GM23248 (cell line): ENCODE data around the gene ATP6V0D1. TPM values are rescaled to one million over a fixed set of nuclear protein-coding genes. Genes with fewer than 3 reads are reported as not detected.

Source experiments
- DNase-seq: peaks from one replicate; pipeline ENCODE4 v3.0.0-alpha.2; 2015
- H2AFZ ChIP-seq: fragments of 200-600 bp; sonication (generic); 2 replicates; pipeline ENCODE4 v1.6.1; 2016; ENCODE audit warnings: antibody characterized with exemption
- H3F3A ChIP-seq: fragments of 200-600 bp; sonication (generic); 2 replicates; pipeline ENCODE4 v1.6.1; 2016; ENCODE audit warnings: mild to moderate bottlenecking, antibody characterized with exemption, mixed run types; ENCODE audit not compliant: insufficient read depth
- H3K27ac ChIP-seq: fragments of 200-600 bp; sonication (generic); 2 replicates; pipeline ENCODE4 v1.5.1; 2016; ENCODE audit warnings: mild to moderate bottlenecking
- H3K27me3 ChIP-seq: fragments of 200-600 bp; sonication (generic); replicated peaks from 2 replicates; pipeline ENCODE4 v1.6.1; 2016; ENCODE audit warnings: mild to moderate bottlenecking; ENCODE audit not compliant: insufficient read depth
- H3K36me3 ChIP-seq: fragments of 200-600 bp; sonication (generic); 2 replicates; pipeline ENCODE4 v1.6.1; 2016; ENCODE audit warnings: low read depth, mild to moderate bottlenecking
- H3K4me1 ChIP-seq: fragments of 200-600 bp; sonication (generic); 2 replicates; pipeline ENCODE4 v1.6.1; 2016; ENCODE audit warnings: mild to moderate bottlenecking; ENCODE audit not compliant: insufficient read depth
- H3K4me2 ChIP-seq: fragments of 200-600 bp; sonication (generic); one replicate; pipeline ENCODE4 v1.6.1; 2016; ENCODE audit warnings: mild to moderate bottlenecking; ENCODE audit not compliant: unreplicated experiment
- H3K4me3 ChIP-seq: fragments of 200-600 bp; sonication (generic); 2 replicates; pipeline ENCODE4 v1.5.1; 2016; ENCODE audit warnings: mild to moderate bottlenecking
- H3K79me2 ChIP-seq: fragments of 200-600 bp; sonication (generic); 2 replicates; pipeline ENCODE4 v1.6.1; 2016; ENCODE audit warnings: mild to moderate bottlenecking; ENCODE audit not compliant: insufficient read depth
- H3K9ac ChIP-seq: fragments of 200-600 bp; sonication (generic); 2 replicates; pipeline ENCODE4 v1.6.1; 2016; ENCODE audit warnings: mild to moderate bottlenecking
- H3K9me2 ChIP-seq: fragments of 200-600 bp; sonication (generic); 2 replicates; pipeline ENCODE4 v1.6.1; 2016; ENCODE audit warnings: mixed run types, mild to moderate bottlenecking, moderate library complexity; ENCODE audit not compliant: insufficient read depth
- H3K9me3 ChIP-seq: fragments of 200-600 bp; sonication (generic); one replicate; pipeline ENCODE4 v1.6.1; 2017; ENCODE audit warnings: low read depth
- H4K20me1 ChIP-seq: fragments of 200-600 bp; sonication (generic); 2 replicates; pipeline ENCODE4 v1.6.0; 2016; ENCODE audit not compliant: insufficient read depth
- EZH2 ChIP-seq: fragments of 200-600 bp; sonication (generic); IDR thresholded peaks from 2 replicates; pipeline ENCODE4 v1.6.1; 2018; ENCODE audit warnings: antibody characterized with exemption, mild to moderate bottlenecking; ENCODE audit not compliant: insufficient read depth, poor library complexity, severe bottlenecking
- EZH2phosphoT487 ChIP-seq: fragments of 200-600 bp; sonication (generic); IDR thresholded peaks from 2 replicates; pipeline ENCODE4 v1.6.1; 2018; ENCODE audit warnings: antibody characterized with exemption, moderate library complexity, mild to moderate bottlenecking, low read depth; ENCODE audit not compliant: insufficient read depth
- whole genome bisulfite sequencing, 2 experiments: methylation state at CpG; one replicate each; pipeline ENCODE4 v1.1.6; 2015 to 2017; ENCODE audit warnings: low lambda C conversion rate in 2 of 2, low coverage in 1 of 2; ENCODE audit errors: missing lambda C conversion rate in 2 of 2; 5-methylcytosine and 5-hydroxymethylcytosine counted together
- in situ Hi-C: fragments of 300-500 bp; cut with MboI; formaldehyde crosslinking; loops from 2 replicates; pipeline ENCODE4 v1.15.0; 2020
- polyA plus RNA-seq: library from polyadenylated mRNA; unstranded; fragments of >200 nt; fragmentation: Nextera tagmentation; extraction: Ambion mirVana; gene quantifications from 2 replicates; pipeline ENCODE4 v1.2.1, GENCODE V29; 2016
- total RNA-seq: library from RNA; depleted of rRNA; stranded (reverse); fragments of >200 nt; shearing (Covaris generic); gene quantifications from 2 replicates; pipeline ENCODE4 v1.2.3, GENCODE V29; 2014

The ATP6V0D1 gene
- total and polyA plus RNA-seq, 2 experiments from 2014 or later = 135 to 166 TPM

- no peaks in the 10 kb centered on the region for H4K20me1 ChIP-seq
- no peaks in the 10 kb centered on the region for H3K4me1 ChIP-seq
- no peak overlapping the region for H2AFZ ChIP-seq
- peaks cover under 1% of the 10 kb centered on the region; the same call in 1 of the 2 replicates for H3K36me3 ChIP-seq
- no peak for DNase-seq
- no peaks in the 10 kb centered on the region for H3K9me2 ChIP-seq
- no peaks in the 10 kb centered on the region; the same call in 1 of the 2 replicates for H3K27me3 ChIP-seq
- H3K27ac ChIP-seq = no peak overlapping the region
- in situ Hi-C loops = no loop called here
- no peaks in the 10 kb centered on the region for H3K79me2 ChIP-seq
- no peak overlapping the region for H3K4me2 ChIP-seq
- no peak overlapping the region for H3K9ac ChIP-seq
- H3K4me3 ChIP-seq = no peak overlapping the region
- H3K9me3 ChIP-seq = no peaks in the 10 kb centered on the region
- TF ChIP-seq EZH2 = no peak
- no peak for TF ChIP-seq EZH2phosphoT487
- H3F3A ChIP-seq = no peaks in the 10 kb centered on the region
- 66 to 73% methylated on average over 4 to 5 of the region's 5 CpGs for WGBS, 2 experiments
These were observed 47.7 kb downstream of the ATP6V0D1 start for GRCh38 chr16:67433131-67433719.

GRCh38 chr16:67432506-67432890, 48.5 kb downstream of the ATP6V0D1 start:
- DNase-seq = no peak
- in situ Hi-C loops = no loop called here
- no peak overlapping the region for H3K9ac ChIP-seq
- TF ChIP-seq EZH2 (no peak), EZH2phosphoT487 (no peak)
- H3K9me2 ChIP-seq = no peaks in the 10 kb centered on the region
- H3K27ac ChIP-seq = no peak overlapping the region
- H3K9me3 ChIP-seq = no peaks in the 10 kb centered on the region
- no peaks in the 10 kb centered on the region; the same call in 1 of the 2 replicates for H3K27me3 ChIP-seq
- no peak overlapping the region for H3K4me2 ChIP-seq
- no peak overlapping the region for H3K4me3 ChIP-seq
- H2AFZ ChIP-seq = no peak overlapping the region
- no peaks in the 10 kb centered on the region for H3K4me1 ChIP-seq
- WGBS, 2 experiments = 90 to 93% methylated on average over 5 of the region's 5 CpGs
- H4K20me1 ChIP-seq = no peaks in the 10 kb centered on the region
- no peaks in the 10 kb centered on the region for H3K79me2 ChIP-seq
- H3F3A ChIP-seq = no peaks in the 10 kb centered on the region
- H3K36me3 ChIP-seq = no peaks in the 10 kb centered on the region

- no peak overlapping the region for H3K27ac ChIP-seq
- no peak overlapping the region for H2AFZ ChIP-seq
- H4K20me1 ChIP-seq = no peaks in the 10 kb centered on the region
- peak overlapping the region; percentile 32 for H3K4me2 ChIP-seq
- H3K36me3 ChIP-seq = no peaks in the 10 kb centered on the region
- WGBS, 2 experiments = 52 to 71% methylated on average over 7 to 13 of the region's 13 CpGs
- no peaks in the 10 kb centered on the region; the same call in 1 of the 2 replicates for H3K27me3 ChIP-seq
- no peak for DNase-seq
- H3K9me3 ChIP-seq = no peaks in the 10 kb centered on the region
- in situ Hi-C loops = no loop called here
- no peaks in the 10 kb centered on the region for H3F3A ChIP-seq
- H3K79me2 ChIP-seq = no peaks in the 10 kb centered on the region
- H3K4me1 ChIP-seq = no peaks in the 10 kb centered on the region
- TF ChIP-seq EZH2phosphoT487 (no peak), EZH2 (no peak)
- no peaks in the 10 kb centered on the region for H3K9me2 ChIP-seq
- H3K9ac ChIP-seq = no peak overlapping the region
- peak overlapping the region; percentile 62 for H3K4me3 ChIP-seq
These were observed 49.0 kb downstream of the ATP6V0D1 start for GRCh38 chr16:67431775-67432505.

- in situ Hi-C loops = no loop called here
- no peaks in the 10 kb centered on the region for H3K4me1 ChIP-seq
- H3K36me3 ChIP-seq = no peaks in the 10 kb centered on the region
- no peaks in the 10 kb centered on the region for H3K79me2 ChIP-seq
- H3K27ac ChIP-seq = no peak within 1 kb of the TSS
- whole genome bisulfite sequencing, 2 experiments = 4% methylated on average over 39 to 82 of the region's 87 CpGs
- H3K9me2 ChIP-seq = no peaks in the 10 kb centered on the region
- H3K4me3 ChIP-seq = peak within 1 kb of the TSS; percentile 62
- no peak for TF ChIP-seq EZH2
- no peaks in the 10 kb centered on the region for H3K9me3 ChIP-seq
- no peak within 1 kb of the TSS for H3K9ac ChIP-seq
- H4K20me1 ChIP-seq = no peaks in the 10 kb centered on the region
- peak within 1 kb of the TSS; percentile 32 for H3K4me2 ChIP-seq
- H3K27me3 ChIP-seq = no peaks in the 10 kb centered on the region; the same call in 1 of the 2 replicates
- peak; percentile 85 for DNase-seq
- no peaks in the 10 kb centered on the region for H3F3A ChIP-seq
- H2AFZ ChIP-seq = peak within 1 kb of the TSS; percentile 67; the same call in 1 of the 2 replicates
These were observed 49.8 kb downstream of the ATP6V0D1 start, which contains the start of gene HSD11B2 for GRCh38 chr16:67430977-67431774. Gene HSD11B2 (plus strand): TSS chr16:67431121. CDS start chr16:67431249, 128 bp downstream.
